ENCODE data around the gene NRIP3.

DNA sequence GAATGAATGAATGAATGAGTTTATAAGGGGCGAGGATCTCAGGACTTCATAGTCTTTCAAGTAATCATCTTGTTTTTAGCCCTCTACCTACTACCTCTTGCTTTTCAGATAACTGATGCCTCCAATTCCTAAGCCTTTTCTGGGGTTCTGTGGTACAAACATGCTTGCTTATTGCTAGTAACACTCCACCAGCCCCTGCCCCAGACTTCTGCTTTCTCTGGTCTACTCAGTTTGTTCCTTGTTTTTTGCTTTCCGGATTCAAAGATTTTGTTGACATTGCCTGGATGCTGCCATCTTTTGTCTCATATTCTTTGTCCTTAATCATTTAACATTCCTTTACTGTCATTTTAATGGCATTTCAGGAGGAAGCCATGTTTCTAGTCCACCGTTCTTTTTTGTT, 30.7 kb downstream of the NRIP3 start:
- TF ChIP-seq POLR2A (IDR thresholded peaks at IDR 0.05; ENCODE audit: low read depth, low read length) (no peak), POLR2AphosphoS5 (IDR thresholded peaks at IDR 0.05; ENCODE audit: low read depth, low read length) (no peak)
